GM10266 (cell line): ENCODE results near the gene FBXO24.

Source experiments
- DNase-seq: peaks from one replicate; pipeline ENCODE4 v3.0.0; 2012; ENCODE audit errors: extremely low spot score
- CTCF ChIP-seq: IDR thresholded peaks from 2 replicates; pipeline ENCODE4 v1.5.1; 2012; ENCODE audit warnings: mild to moderate bottlenecking, low read depth; ENCODE audit not compliant: control insufficient read depth, insufficient read depth; ENCODE audit errors: missing control alignments

FBXO24 gene

GRCh38 chr7:100573691-100574361 is 12.3 kb upstream of the FBXO24 start, which contains the start of gene SAP25:
TSS of gene SAP25 (minus strand) at chr7:100573900. CDS start at chr7:100573742, 158 bp downstream.
- no peak for TF ChIP-seq CTCF
- DNase-seq, result no peak

- TF ChIP-seq CTCF, result no peak
Observed at GRCh38 chr7:100574362-100575205, 11.5 kb upstream of the FBXO24 start.

GRCh38 chr7:100575206-100575631 is 10.9 kb upstream of the FBXO24 start:
- no peak for TF ChIP-seq CTCF
- no peak for DNase-seq

More at GRCh38 chr7:100574362-100575205, 11.5 kb upstream of the FBXO24 start:
- no peak for DNase-seq

- no peak for TF ChIP-seq CTCF
- DNase-seq, result no peak
Observed at GRCh38 chr7:100575746-100576383, 10.3 kb upstream of the FBXO24 start.

- no peak for TF ChIP-seq CTCF
- DNase-seq, result no peak
Observed at GRCh38 chr7:100576384-100576993, 9.6 kb upstream of the FBXO24 start.

GRCh38 chr7:100577103-100577502 is 9.0 kb upstream of the FBXO24 start:
- TF ChIP-seq CTCF, result no peak
- no peak for DNase-seq

- DNase-seq, result no peak
- TF ChIP-seq CTCF, result no peak
Observed at GRCh38 chr7:100577507-100577906, 8.6 kb upstream of the FBXO24 start.
